Measurements from ENCODE around the gene FFAR1.

FFAR1 gene

DNA sequence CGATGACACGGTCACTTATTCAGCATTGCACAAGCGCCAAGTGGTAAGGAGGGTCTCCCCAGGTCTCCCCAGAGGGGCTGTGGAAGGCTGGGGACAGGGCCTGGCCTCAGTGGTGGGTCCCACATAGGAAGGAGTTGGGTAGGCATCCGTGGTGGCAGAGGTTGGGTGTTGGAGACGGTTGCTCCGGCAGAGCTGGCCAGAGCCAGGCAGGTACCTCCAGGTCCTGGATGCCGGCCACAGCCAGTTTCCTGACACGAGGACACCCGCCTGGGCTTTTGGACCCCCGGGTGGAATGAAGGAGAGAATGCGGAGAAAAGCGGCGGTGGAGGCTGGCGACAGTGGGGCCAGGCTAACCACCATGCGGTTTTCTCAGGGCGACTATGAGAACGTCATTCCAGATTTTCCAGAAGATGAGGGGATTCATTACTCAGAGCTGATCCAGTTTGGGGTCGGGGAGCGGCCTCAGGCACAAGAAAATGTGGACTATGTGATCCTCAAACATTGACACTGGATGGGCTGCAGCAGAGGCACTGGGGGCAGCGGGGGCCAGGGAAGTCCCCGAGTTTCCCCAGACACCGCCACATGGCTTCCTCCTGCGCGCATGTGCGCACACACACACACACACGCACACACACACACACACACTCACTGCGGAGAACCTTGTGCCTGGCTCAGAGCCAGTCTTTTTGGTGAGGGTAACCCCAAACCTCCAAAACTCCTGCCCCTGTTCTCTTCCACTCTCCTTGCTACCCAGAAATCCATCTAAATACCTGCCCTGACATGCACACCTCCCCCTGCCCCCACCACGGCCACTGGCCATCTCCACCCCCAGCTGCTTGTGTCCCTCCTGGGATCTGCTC is 1.3 kb upstream of the FFAR1 start:
- no peaks in the 10 kb centered on the region for H3K4me1 ChIP-seq (ENCODE audit: insufficient read depth, low read length)
- no peaks in the 10 kb centered on the region for H3K36me3 ChIP-seq (ENCODE audit: insufficient read depth, low read depth, low read length)
- peaks cover 5% of the 10 kb centered on the region; the same call in 1 of the 2 replicates for H3K27me3 ChIP-seq (ENCODE audit: insufficient read depth, low read length)
- no peak overlapping the region for H3K27ac ChIP-seq (ENCODE audit: low read length)
- H3K4me3 ChIP-seq (ENCODE audit: low read length), result no peak overlapping the region
- H3K9me3 ChIP-seq (ENCODE audit: insufficient read depth, low read depth, low read length), result no peaks in the 10 kb centered on the region
- H3K9ac ChIP-seq (ENCODE audit: low read depth, low read length), result no peak overlapping the region

DNA sequence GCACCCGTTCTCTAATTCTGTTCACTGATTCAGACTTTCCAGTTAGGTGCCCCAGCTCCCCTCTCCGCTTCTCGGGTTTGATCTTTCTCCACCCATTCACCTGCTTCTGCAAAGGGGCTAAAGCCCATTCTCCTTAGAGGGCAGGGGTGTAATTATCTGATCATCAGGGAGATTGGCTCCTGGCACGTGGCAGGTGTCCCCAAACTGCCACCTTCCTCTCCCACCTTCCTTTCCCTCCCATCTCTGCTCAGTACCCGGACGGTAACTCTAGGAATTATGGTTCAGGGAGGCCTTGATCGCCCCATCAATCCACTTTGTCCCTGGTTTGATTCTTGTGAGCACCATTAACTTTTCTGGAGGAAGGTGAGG is 212 bp downstream of the FFAR1 start:
- H3K9me3 ChIP-seq (ENCODE audit: insufficient read depth, low read depth, low read length), result no peaks in the 10 kb centered on the region
- H3K4me3 ChIP-seq (ENCODE audit: low read length), result no peak overlapping the region
- H3K4me1 ChIP-seq (ENCODE audit: insufficient read depth, low read length), result no peaks in the 10 kb centered on the region
- no peak overlapping the region for H3K9ac ChIP-seq (ENCODE audit: low read depth, low read length)
- no peak overlapping the region for H3K27ac ChIP-seq (ENCODE audit: low read length)
- peaks cover 5% of the 10 kb centered on the region; the same call in 1 of the 2 replicates for H3K27me3 ChIP-seq (ENCODE audit: insufficient read depth, low read length)
- no peaks in the 10 kb centered on the region for H3K36me3 ChIP-seq (ENCODE audit: insufficient read depth, low read depth, low read length)

DNA sequence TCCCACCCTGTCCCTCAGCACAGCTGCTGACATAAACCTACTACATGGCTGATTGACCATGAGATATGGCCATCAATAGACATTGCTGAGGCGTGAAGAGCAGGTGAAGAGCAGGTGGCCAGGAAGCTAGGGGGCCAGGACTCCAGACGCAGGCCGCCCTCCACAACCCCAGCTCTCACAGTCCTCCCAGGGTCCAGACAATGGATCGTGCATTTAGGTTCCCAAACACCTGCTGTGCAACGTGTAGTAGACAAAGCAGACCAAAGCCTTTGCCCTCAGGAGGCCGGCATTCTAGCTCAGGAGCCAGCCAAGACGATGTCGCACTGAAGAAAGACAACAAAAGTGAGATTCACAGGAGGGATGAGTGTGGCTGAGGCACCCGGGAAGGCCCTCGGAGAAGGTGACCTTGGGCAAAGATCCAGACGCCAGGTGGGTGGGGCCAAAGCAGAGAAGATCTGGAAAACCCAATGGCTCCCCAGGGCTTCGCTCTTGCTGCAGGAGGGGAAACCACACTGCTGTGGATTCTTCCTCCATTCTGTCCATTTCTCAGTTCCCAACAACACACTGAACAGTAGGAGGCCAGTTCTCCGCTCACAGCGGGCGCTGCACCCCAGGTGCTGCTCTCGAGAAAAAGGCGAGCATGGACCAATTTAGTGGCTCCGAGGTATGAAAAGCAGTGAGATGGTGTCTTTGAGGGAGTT is 1.4 kb downstream of the FFAR1 start:
- H3K36me3 ChIP-seq (ENCODE audit: insufficient read depth, low read depth, low read length), result no peaks in the 10 kb centered on the region
- no peaks in the 10 kb centered on the region for H3K9me3 ChIP-seq (ENCODE audit: insufficient read depth, low read depth, low read length)
- H3K27me3 ChIP-seq (ENCODE audit: insufficient read depth, low read length), result peaks cover 5% of the 10 kb centered on the region; the same call in 1 of the 2 replicates
- H3K4me3 ChIP-seq (ENCODE audit: low read length), result no peak overlapping the region
- no peak overlapping the region for H3K27ac ChIP-seq (ENCODE audit: low read length)
- H3K9ac ChIP-seq (ENCODE audit: low read depth, low read length), result no peak overlapping the region
- H3K4me1 ChIP-seq (ENCODE audit: insufficient read depth, low read length), result no peaks in the 10 kb centered on the region

DNA sequence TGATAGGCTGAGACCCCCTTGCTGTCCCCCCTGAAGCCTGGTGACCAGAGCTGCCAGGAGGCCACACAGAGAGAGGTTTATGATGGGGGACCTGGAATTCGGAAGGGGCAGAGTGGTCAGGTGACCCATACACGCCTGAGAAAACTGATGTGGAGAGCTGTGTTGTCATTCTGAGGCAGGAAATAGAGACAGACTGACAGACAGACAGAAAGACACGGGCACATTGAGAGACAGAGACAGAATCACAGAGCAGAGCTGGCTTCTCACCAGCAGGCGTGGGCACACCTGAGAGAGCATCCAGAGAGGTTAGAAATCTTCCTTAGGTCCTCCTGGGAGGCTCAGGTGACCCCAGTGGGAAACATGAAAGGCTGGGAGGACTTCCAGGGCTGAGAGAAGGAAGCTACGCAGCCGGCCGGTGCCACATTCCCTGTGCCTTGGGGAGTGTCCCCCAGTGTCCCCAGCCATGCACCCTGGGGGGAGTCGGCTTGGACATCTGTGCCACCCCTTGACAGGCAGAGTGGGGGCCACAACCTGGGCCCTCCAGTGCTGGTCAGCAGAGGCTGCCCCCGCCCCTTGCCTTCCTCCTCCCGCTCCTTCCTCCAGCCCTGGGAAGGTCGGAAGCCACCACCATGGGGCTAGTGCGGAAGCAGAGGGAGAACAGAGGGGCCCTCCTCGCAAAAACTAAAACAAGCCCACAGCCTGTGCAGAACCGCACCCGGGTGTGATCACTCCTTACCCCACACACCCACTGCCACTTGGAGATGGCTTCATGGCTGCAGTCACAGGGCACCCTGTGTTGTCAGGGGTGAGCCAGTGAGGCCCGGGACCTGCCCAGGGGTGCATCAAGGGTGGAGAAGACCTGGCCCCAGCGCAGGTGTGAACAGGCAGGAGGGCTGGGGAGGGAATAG is 2.2 kb downstream of the FFAR1 start:
- H3K4me3 ChIP-seq (ENCODE audit: low read length), result no peak overlapping the region
- peaks cover 5% of the 10 kb centered on the region; the same call in 1 of the 2 replicates for H3K27me3 ChIP-seq (ENCODE audit: insufficient read depth, low read length)
- H3K36me3 ChIP-seq (ENCODE audit: insufficient read depth, low read depth, low read length), result no peaks in the 10 kb centered on the region
- H3K4me1 ChIP-seq (ENCODE audit: insufficient read depth, low read length), result no peaks in the 10 kb centered on the region
- no peak overlapping the region for H3K9ac ChIP-seq (ENCODE audit: low read depth, low read length)
- H3K27ac ChIP-seq (ENCODE audit: low read length), result no peak overlapping the region
- H3K9me3 ChIP-seq (ENCODE audit: insufficient read depth, low read depth, low read length), result no peaks in the 10 kb centered on the region

DNA sequence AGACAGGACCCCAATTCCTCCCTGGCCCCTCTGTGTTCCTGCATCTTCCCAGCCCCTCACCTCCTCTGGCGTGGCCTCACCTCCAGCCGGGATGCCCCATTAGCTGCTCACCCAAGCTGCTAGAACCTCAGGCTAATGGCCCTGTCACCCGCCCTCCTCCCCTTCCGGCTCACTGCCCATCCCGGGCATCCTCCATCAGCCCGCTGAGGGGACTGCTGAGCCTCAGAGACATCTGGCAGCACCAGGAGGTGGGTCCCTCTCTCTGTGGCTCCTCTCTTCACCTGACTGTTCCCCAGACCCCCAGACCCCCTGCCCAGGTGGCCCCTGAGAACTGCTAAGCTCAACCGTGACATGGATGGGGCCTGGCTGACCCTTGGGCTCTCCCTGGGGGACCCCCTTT is 2.9 kb downstream of the FFAR1 start:
- no peak overlapping the region for H3K9ac ChIP-seq (ENCODE audit: low read depth, low read length)
- H3K4me1 ChIP-seq (ENCODE audit: insufficient read depth, low read length), result no peaks in the 10 kb centered on the region
- no peak overlapping the region for H3K4me3 ChIP-seq (ENCODE audit: low read length)
- peaks cover 5% of the 10 kb centered on the region; the same call in 1 of the 2 replicates for H3K27me3 ChIP-seq (ENCODE audit: insufficient read depth, low read length)
- H3K36me3 ChIP-seq (ENCODE audit: insufficient read depth, low read depth, low read length), result no peaks in the 10 kb centered on the region
- H3K27ac ChIP-seq (ENCODE audit: low read length), result no peak overlapping the region
- H3K9me3 ChIP-seq (ENCODE audit: insufficient read depth, low read depth, low read length), result no peaks in the 10 kb centered on the region

DNA sequence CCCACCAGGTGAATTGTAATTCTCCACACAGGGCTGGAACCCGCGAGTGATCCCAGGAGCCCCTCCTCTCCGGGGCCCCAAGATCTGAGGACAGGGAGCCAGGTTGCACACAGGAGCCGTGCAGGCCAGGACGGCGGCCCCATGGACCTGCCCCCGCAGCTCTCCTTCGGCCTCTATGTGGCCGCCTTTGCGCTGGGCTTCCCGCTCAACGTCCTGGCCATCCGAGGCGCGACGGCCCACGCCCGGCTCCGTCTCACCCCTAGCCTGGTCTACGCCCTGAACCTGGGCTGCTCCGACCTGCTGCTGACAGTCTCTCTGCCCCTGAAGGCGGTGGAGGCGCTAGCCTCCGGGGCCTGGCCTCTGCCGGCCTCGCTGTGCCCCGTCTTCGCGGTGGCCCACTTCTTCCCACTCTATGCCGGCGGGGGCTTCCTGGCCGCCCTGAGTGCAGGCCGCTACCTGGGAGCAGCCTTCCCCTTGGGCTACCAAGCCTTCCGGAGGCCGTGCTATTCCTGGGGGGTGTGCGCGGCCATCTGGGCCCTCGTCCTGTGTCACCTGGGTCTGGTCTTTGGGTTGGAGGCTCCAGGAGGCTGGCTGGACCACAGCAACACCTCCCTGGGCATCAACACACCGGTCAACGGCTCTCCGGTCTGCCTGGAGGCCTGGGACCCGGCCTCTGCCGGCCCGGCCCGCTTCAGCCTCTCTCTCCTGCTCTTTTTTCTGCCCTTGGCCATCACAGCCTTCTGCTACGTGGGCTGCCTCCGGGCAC is 3.9 kb downstream of the FFAR1 start:
- Histone ChIP-seq H3K36me3 (ENCODE audit: insufficient read depth, low read depth, low read length) (no peaks in the 10 kb centered on the region), H3K4me1 (ENCODE audit: insufficient read depth, low read length) (no peaks in the 10 kb centered on the region), H3K9ac (ENCODE audit: low read depth, low read length) (no peak overlapping the region), H3K4me3 (ENCODE audit: low read length) (no peak overlapping the region), H3K27me3 (ENCODE audit: insufficient read depth, low read length) (peaks cover 5% of the 10 kb centered on the region; the same call in 1 of the 2 replicates), H3K27ac (ENCODE audit: low read length) (no peak overlapping the region), H3K9me3 (ENCODE audit: insufficient read depth, low read depth, low read length) (no peaks in the 10 kb centered on the region)

DNA sequence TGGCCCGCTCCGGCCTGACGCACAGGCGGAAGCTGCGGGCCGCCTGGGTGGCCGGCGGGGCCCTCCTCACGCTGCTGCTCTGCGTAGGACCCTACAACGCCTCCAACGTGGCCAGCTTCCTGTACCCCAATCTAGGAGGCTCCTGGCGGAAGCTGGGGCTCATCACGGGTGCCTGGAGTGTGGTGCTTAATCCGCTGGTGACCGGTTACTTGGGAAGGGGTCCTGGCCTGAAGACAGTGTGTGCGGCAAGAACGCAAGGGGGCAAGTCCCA is 4.4 kb downstream of the FFAR1 start:
- Histone ChIP-seq H3K27ac (ENCODE audit: low read length) (no peak overlapping the region), H3K9me3 (ENCODE audit: insufficient read depth, low read depth, low read length) (no peaks in the 10 kb centered on the region), H3K4me3 (ENCODE audit: low read length) (no peak overlapping the region), H3K4me1 (ENCODE audit: insufficient read depth, low read length) (no peaks in the 10 kb centered on the region), H3K27me3 (ENCODE audit: insufficient read depth, low read length) (peaks cover 2% of the 10 kb centered on the region; the same call in 1 of the 2 replicates), H3K36me3 (ENCODE audit: insufficient read depth, low read depth, low read length) (no peaks in the 10 kb centered on the region), H3K9ac (ENCODE audit: low read depth, low read length) (no peak overlapping the region)

DNA sequence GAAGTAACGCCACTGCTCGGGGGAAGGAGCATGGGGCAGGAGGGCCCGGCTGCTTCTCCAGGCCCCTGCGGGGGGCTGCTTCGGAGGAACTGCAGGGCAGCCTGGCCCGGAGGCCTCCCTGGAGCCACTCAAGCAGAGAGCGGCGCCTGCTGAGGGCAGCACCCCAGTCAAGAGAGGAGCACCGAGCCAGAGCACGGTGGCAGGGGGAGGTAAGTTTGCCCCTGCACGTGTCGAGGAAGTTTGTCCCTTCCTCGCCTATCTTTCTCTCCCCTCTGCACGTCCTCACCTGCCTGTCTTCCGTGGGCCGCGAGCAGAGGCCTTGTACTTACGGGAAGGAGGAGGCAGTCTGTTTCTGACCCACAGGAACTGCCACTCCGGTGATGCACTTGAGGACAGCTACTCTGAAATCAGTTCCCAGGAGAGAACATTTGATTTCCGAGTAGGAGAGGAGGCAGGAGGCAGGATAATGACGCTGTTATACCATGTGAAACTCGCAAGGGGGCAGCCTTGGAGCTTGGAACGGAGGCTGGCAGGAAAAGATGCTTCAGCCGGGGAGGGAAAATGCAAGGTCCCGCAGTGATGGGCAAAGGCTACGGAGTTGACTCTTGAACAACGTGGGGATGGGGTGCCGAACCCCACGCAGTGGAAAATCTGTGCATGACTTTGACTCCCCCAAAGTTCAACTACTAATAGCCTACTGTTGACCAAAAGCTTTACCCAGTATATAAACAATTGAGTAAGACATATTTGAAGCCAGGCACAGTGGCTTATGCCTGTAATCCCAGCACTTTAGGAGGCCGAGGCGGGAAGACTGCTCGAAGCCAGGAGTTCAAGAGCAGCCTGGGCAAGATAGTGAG is 5.0 kb downstream of the FFAR1 start:
- no peaks in the 10 kb centered on the region for H3K9me3 ChIP-seq (ENCODE audit: insufficient read depth, low read depth, low read length)
- no peaks in the 10 kb centered on the region; the same call in 1 of the 2 replicates for H3K27me3 ChIP-seq (ENCODE audit: insufficient read depth, low read length)
- H3K27ac ChIP-seq (ENCODE audit: low read length), result no peak overlapping the region
- no peaks in the 10 kb centered on the region for H3K36me3 ChIP-seq (ENCODE audit: insufficient read depth, low read depth, low read length)
- no peak overlapping the region for H3K4me3 ChIP-seq (ENCODE audit: low read length)
- no peak overlapping the region for H3K9ac ChIP-seq (ENCODE audit: low read depth, low read length)
- H3K4me1 ChIP-seq (ENCODE audit: insufficient read depth, low read length), result no peaks in the 10 kb centered on the region

DNA sequence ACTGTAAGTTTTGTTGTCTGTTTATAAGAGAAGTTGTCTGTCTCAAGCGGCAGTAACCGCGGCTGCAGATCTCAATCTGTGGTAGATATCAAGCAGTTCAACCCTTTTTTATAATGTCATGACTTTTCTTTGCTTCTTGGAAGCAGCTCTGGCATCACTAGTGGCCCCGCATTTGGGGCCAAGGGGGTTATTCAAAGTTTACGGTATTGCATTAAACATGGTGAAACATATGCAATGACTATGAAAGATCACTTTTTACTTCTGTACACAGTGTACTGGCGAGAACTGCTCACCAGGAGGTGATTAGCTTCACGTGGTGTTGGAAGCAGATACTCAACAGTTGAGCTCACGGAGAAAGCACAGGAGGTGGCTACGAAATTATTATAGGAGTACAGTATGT is 5.9 kb downstream of the FFAR1 start:
- Histone ChIP-seq H3K27me3 (ENCODE audit: insufficient read depth, low read length) (no peaks in the 10 kb centered on the region; the same call in 1 of the 2 replicates), H3K27ac (ENCODE audit: low read length) (no peak overlapping the region), H3K36me3 (ENCODE audit: insufficient read depth, low read depth, low read length) (no peaks in the 10 kb centered on the region), H3K4me1 (ENCODE audit: insufficient read depth, low read length) (no peaks in the 10 kb centered on the region), H3K9ac (ENCODE audit: low read depth, low read length) (no peak overlapping the region), H3K9me3 (ENCODE audit: insufficient read depth, low read depth, low read length) (no peaks in the 10 kb centered on the region), H3K4me3 (ENCODE audit: low read length) (no peak overlapping the region)

DNA sequence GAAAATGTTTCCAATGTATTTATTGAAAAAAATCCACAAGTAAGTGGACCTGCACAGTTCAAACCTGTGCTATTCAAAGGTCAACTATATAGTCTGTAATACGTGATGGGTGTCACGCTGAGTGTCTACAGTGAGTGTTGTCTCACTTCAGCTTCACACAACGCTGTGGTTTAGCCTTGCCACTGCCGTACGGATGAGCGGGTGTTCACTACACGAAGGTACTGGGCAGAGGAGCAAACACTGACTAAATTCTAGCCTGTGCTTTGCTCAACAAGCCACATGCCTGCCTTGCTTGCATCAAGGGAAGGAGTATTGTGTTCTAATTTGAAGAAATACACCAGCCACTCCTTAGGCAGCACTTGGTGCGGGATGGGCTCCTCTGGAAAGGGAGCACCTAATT is 7.2 kb downstream of the FFAR1 start:
- Histone ChIP-seq H3K4me1 (ENCODE audit: insufficient read depth, low read length) (no peaks in the 10 kb centered on the region), H3K9ac (ENCODE audit: low read depth, low read length) (no peak overlapping the region), H3K36me3 (ENCODE audit: insufficient read depth, low read depth, low read length) (no peaks in the 10 kb centered on the region), H3K27ac (ENCODE audit: low read length) (no peak overlapping the region), H3K9me3 (ENCODE audit: insufficient read depth, low read depth, low read length) (no peaks in the 10 kb centered on the region), H3K27me3 (ENCODE audit: insufficient read depth, low read length) (no peaks in the 10 kb centered on the region), H3K4me3 (ENCODE audit: low read length) (no peak overlapping the region)

All from iPS-20b (cell line).